Measurements from ENCODE around the gene HSD17B4.
"Not testable (repeated sequence)": the region's sequence is repeated elsewhere in the genome, so short reads cannot be mapped to it uniquely, and the experiment has no call there.

- not testable (repeated sequence) for TF ChIP-seq POLR2A (conservative IDR thresholded peaks at IDR 0.05); ATF3 (IDR thresholded peaks at IDR 0.05); ATF3 (CRISPR knock-in tag; conservative IDR thresholded peaks at IDR 0.05); ZNF511 (CRISPR knock-in tag; IDR thresholded peaks at IDR 0.05); MAZ (CRISPR knock-in tag; conservative IDR thresholded peaks at IDR 0.05 in 1 of 2, IDR thresholded peaks at IDR 0.05 in 1 of 2); MAFK (IDR thresholded peaks at IDR 0.05; ENCODE audit: low read length); ARID4B (CRISPR knock-in tag; IDR thresholded peaks at IDR 0.05); NR3C1 (CRISPR knock-in tag; IDR thresholded peaks at IDR 0.05)
- TF ChIP-seq, protein P1, sequence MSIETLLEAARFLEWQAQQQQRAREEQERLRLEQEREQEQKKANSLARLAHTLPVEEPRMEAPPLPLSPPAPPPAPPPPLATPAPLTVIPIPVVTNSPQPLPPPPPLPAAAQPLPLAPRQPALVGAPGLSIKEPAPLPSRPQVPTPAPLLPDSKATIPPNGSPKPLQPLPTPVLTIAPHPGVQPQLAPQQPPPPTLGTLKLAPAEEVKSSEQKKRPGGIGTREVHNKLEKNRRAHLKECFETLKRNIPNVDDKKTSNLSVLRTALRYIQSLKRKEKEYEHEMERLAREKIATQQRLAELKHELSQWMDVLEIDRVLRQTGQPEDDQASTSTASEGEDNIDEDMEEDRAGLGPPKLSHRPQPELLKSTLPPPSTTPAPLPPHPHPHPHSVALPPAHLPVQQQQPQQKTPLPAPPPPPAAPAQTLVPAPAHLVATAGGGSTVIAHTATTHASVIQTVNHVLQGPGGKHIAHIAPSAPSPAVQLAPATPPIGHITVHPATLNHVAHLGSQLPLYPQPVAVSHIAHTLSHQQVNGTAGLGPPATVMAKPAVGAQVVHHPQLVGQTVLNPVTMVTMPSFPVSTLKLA (conservative IDR thresholded peaks at IDR 0.05), result not testable (repeated sequence)
- TF ChIP-seq, protein P2, sequence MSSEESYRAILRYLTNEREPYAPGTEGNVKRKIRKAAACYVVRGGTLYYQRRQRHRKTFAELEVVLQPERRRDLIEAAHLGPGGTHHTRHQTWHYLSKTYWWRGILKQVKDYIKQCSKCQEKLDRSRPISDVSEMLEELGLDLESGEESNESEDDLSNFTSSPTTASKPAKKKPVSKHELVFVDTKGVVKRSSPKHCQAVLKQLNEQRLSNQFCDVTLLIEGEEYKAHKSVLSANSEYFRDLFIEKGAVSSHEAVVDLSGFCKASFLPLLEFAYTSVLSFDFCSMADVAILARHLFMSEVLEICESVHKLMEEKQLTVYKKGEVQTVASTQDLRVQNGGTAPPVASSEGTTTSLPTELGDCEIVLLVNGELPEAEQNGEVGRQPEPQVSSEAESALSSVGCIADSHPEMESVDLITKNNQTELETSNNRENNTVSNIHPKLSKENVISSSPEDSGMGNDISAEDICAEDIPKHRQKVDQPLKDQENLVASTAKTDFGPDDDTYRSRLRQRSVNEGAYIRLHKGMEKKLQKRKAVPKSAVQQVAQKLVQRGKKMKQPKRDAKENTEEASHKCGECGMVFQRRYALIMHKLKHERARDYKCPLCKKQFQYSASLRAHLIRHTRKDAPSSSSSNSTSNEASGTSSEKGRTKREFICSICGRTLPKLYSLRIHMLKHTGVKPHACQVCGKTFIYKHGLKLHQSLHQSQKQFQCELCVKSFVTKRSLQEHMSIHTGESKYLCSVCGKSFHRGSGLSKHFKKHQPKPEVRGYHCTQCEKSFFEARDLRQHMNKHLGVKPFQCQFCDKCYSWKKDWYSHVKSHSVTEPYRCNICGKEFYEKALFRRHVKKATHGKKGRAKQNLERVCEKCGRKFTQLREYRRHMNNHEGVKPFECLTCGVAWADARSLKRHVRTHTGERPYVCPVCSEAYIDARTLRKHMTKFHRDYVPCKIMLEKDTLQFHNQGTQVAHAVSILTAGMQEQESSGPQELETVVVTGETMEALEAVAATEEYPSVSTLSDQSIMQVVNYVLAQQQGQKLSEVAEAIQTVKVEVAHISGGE (CRISPR knock-in tag; IDR thresholded peaks at IDR 0.05), result not testable (repeated sequence)
- TF ChIP-seq, protein P3, sequence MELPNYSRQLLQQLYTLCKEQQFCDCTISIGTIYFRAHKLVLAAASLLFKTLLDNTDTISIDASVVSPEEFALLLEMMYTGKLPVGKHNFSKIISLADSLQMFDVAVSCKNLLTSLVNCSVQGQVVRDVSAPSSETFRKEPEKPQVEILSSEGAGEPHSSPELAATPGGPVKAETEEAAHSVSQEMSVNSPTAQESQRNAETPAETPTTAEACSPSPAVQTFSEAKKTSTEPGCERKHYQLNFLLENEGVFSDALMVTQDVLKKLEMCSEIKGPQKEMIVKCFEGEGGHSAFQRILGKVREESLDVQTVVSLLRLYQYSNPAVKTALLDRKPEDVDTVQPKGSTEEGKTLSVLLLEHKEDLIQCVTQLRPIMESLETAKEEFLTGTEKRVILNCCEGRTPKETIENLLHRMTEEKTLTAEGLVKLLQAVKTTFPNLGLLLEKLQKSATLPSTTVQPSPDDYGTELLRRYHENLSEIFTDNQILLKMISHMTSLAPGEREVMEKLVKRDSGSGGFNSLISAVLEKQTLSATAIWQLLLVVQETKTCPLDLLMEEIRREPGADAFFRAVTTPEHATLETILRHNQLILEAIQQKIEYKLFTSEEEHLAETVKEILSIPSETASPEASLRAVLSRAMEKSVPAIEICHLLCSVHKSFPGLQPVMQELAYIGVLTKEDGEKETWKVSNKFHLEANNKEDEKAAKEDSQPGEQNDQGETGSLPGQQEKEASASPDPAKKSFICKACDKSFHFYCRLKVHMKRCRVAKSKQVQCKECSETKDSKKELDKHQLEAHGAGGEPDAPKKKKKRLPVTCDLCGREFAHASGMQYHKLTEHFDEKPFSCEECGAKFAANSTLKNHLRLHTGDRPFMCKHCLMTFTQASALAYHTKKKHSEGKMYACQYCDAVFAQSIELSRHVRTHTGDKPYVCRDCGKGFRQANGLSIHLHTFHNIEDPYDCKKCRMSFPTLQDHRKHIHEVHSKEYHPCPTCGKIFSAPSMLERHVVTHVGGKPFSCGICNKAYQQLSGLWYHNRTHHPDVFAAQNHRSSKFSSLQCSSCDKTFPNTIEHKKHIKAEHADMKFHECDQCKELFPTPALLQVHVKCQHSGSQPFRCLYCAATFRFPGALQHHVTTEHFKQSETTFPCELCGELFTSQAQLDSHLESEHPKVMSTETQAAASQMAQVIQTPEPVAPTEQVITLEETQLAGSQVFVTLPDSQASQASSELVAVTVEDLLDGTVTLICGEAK (IDR thresholded peaks at IDR 0.05), result not testable (repeated sequence)
- TF ChIP-seq, protein P3 (CRISPR knock-in tag; IDR thresholded peaks at IDR 0.05), result not testable (repeated sequence)
Observed at GRCh38 chr5:119414124-119414734, 38.1 kb upstream of the HSD17B4 start.
